Fibroblast of mammary gland (primary cell): ENCODE data around the gene ARHGEF26.

Source experiments
- DNase-seq: peaks from one replicate; pipeline ENCODE4 v3.0.0-alpha.2; 2010; ENCODE audit warnings: low read depth
- H3K4me3 ChIP-seq: 2 replicates; pipeline ENCODE4 v1.5.1; 2011; ENCODE audit warnings: low read depth, mild to moderate bottlenecking, low read length, moderate library complexity; ENCODE audit not compliant: control insufficient read depth
- TF ChIP-seq, protein P1 (sequence below): conservative IDR thresholded peaks from 2 replicates; pipeline ENCODE4 v1.5.1; 2011; ENCODE audit warnings: low read depth, low read length, inconsistent platforms; ENCODE audit not compliant: control insufficient read depth, insufficient read depth

ARHGEF26 gene

DNA sequence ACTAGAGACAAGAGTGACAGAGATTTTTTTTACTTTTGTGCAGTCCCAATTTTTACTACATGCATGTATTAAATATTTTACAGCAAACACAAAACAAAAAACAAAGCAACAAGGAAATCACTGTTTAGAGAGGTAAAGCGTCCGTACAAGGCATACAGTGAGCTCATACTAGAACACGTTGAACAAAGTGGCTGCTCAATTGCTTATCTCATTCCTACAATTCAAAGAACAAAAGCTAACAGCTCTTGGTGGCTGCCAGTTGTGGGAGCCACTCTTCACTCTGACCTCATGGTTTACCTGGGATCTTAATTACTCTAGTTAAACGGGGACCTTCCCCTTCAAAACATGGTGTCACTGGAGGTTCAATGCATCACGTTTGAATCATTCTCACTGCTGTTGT, 7.6 kb upstream of the ARHGEF26 start:
- no peak for DNase-seq
- H3K4me3 ChIP-seq, result no peak overlapping the region
- TF ChIP-seq, protein P1, sequence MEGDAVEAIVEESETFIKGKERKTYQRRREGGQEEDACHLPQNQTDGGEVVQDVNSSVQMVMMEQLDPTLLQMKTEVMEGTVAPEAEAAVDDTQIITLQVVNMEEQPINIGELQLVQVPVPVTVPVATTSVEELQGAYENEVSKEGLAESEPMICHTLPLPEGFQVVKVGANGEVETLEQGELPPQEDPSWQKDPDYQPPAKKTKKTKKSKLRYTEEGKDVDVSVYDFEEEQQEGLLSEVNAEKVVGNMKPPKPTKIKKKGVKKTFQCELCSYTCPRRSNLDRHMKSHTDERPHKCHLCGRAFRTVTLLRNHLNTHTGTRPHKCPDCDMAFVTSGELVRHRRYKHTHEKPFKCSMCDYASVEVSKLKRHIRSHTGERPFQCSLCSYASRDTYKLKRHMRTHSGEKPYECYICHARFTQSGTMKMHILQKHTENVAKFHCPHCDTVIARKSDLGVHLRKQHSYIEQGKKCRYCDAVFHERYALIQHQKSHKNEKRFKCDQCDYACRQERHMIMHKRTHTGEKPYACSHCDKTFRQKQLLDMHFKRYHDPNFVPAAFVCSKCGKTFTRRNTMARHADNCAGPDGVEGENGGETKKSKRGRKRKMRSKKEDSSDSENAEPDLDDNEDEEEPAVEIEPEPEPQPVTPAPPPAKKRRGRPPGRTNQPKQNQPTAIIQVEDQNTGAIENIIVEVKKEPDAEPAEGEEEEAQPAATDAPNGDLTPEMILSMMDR, result no peak

DNA sequence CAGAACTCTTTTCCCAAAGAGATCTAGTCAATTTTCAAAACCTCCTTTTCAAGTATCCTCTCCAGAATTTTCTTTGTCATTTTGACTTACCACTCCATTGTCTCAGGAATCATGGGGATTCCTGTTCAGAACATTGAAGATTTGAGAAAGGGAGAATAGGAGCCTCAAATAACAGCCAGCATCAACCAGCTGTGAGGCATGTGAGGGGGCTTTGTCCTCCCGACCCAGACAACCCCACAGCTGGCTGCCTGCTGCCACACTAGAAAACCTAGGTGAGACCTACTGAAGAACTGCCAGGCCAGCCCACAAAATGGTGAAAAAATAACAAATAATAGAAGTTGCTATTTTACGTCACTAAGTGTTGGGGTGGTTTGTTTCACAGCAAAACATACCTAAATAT, 5.9 kb upstream of the ARHGEF26 start:
- TF ChIP-seq, protein P1, result no peak
- H3K4me3 ChIP-seq, result no peak overlapping the region
- DNase-seq, result no peak

DNA sequence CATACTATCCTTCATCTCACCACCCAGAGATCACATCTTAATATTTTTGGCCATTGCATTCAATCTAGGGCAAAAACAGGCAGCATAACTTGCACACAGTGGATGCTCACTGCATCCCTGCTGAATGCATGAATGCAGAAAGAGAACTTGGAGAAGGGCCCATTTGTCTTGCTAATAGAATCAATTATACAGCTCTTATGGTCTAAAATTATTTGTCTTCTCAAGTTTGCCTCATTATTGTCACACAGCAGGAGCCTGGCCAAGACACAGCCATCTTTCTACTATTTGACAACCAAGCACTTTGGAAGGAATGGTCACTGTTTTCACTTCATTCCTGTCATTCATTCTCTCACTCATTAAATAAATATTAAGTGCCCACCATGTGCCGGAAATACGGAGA, 1.2 kb upstream of the ARHGEF26 start:
- TF ChIP-seq, protein P1, result no peak
- no peak for DNase-seq
- no peak overlapping the region for H3K4me3 ChIP-seq

DNA sequence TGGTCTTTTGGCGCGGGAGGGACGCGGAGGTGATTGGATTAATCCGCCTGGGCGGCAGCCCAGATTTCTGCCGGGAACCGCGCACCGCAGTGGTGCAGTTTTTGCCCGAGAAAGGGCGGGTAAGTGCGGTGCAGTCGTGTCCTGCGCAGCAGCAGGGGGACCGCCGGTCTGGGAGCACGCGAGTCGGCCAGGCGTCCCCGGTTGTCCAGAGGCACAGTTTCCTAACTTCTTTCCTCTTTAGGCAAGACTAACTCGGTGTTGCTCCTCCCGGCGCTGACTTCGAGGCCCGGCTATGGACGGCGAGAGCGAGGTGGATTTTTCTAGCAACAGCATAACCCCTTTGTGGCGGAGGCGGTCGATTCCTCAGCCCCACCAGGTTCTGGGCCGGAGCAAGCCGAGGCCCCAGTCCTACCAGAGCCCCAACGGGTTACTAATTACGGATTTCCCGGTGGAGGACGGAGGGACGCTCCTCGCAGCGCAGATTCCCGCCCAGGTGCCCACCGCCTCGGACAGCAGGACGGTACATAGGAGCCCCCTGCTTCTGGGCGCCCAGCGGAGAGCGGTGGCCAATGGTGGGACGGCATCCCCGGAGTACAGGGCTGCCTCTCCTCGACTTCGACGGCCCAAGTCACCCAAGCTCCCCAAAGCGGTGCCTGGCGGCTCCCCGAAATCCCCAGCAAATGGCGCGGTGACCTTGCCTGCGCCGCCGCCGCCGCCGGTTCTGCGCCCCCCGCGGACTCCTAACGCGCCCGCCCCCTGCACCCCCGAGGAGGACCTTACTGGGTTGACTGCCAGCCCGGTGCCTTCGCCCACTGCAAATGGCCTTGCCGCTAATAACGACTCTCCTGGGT, 736 bp downstream of the ARHGEF26 start:
- TF ChIP-seq, protein P1, result no peak
- peak; percentile 29 for DNase-seq

DNA sequence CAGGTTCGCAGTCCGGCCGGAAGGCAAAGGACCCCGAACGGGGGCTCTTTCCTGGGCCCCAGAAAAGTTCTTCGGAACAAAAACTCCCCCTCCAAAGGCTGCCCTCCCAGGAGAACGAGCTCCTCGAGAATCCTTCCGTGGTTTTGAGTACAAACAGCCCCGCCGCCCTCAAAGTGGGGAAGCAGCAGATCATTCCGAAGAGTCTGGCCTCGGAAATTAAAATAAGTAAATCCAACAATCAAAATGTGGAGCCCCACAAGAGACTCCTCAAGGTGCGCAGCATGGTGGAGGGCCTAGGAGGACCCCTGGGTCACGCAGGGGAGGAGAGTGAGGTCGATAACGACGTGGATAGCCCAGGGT, 1.3 kb downstream of the ARHGEF26 start:
- peak overlapping the region; percentile 82 for H3K4me3 ChIP-seq
- DNase-seq, result no peak

More for the DNA sequence above, 736 bp downstream of the ARHGEF26 start:
- peak overlapping the region; percentile 82 for H3K4me3 ChIP-seq

DNA sequence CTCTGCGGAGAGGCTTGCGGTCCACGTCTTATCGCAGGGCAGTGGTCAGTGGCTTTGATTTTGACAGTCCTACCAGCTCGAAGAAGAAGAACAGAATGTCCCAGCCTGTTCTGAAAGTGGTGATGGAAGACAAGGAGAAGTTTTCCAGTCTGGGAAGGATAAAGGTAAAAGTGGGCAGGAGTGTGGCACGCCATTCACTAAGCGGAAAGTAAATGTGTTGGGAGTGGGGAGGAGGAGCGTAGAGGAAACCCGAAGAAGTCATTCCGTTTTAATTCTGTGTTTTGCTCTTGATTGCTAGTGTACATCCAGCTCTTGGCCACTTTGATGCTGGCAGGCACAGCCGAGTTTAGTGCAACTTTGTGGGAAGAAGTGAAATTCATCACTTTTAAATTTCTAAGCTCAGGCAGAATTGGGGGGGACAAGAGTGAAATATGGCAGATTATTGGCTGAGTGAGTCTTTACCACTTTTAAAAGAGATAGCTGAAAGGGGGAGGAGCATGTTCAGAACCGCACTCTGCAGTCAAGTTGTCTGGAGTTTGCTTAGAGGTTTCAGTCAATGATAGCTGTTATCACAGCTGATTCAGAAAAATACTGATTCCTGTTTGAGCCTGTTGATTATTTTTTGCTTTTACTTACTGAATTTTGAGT, 1.8 kb downstream of the ARHGEF26 start:
- peak; percentile 28 for DNase-seq
- TF ChIP-seq, protein P1, result no peak
- H3K4me3 ChIP-seq, result peak overlapping the region; percentile 82

More for the DNA sequence above, 1.3 kb downstream of the ARHGEF26 start:
- TF ChIP-seq, protein P1, result no peak
